NCI-H1048 (cell line): ENCODE measurements around the gene TSPAN7.

ENCODE experiments used
- DNase-seq: peaks from one replicate; lab custom pipeline; 2025; lab: John Stamatoyannopoulos, UW

TSPAN7 gene

GRCh38 chrX:38649221-38649620 is 87.9 kb downstream of the TSPAN7 start:
- no peak for DNase-seq

GRCh38 chrX:38649674-38650647 is 88.6 kb downstream of the TSPAN7 start:
- DNase-seq: no peak

GRCh38 chrX:38651625-38652601 is 90.6 kb downstream of the TSPAN7 start:
- DNase-seq: no peak

- no peak for DNase-seq
These were observed 91.6 kb downstream of the TSPAN7 start for GRCh38 chrX:38652934-38653442.

- DNase-seq: no peak
These were observed 93.0 kb downstream of the TSPAN7 start for GRCh38 chrX:38654302-38654701.

GRCh38 chrX:38656350-38656915 is 95.1 kb downstream of the TSPAN7 start:
- no peak for DNase-seq

- no peak for DNase-seq
These were observed 96.2 kb downstream of the TSPAN7 start for GRCh38 chrX:38657562-38657961.

- DNase-seq: no peak
These were observed 99.2 kb downstream of the TSPAN7 start for GRCh38 chrX:38660395-38661102.

GRCh38 chrX:38661103-38661441 is 99.7 kb downstream of the TSPAN7 start:
- no peak for DNase-seq

GRCh38 chrX:38661561-38661960 is 100.2 kb downstream of the TSPAN7 start:
- no peak for DNase-seq

GRCh38 chrX:38662640-38663039 is 101.3 kb downstream of the TSPAN7 start:
- no peak for DNase-seq

GRCh38 chrX:38664285-38664684 is 102.9 kb downstream of the TSPAN7 start:
- DNase-seq: no peak

- no peak for DNase-seq
These were observed 105.6 kb downstream of the TSPAN7 start for GRCh38 chrX:38666909-38667308.

- no peak for DNase-seq
These were observed 107.4 kb downstream of the TSPAN7 start for GRCh38 chrX:38668771-38669170.

- no peak for DNase-seq
These were observed 108.1 kb downstream of the TSPAN7 start for GRCh38 chrX:38669428-38669827.

GRCh38 chrX:38672646-38673045 is 111.3 kb downstream of the TSPAN7 start:
- DNase-seq: no peak

- DNase-seq: no peak
These were observed 114.5 kb downstream of the TSPAN7 start for GRCh38 chrX:38675856-38676255.

GRCh38 chrX:38678183-38678582 is 116.8 kb downstream of the TSPAN7 start:
- DNase-seq: no peak

GRCh38 chrX:38678821-38679220 is 117.5 kb downstream of the TSPAN7 start:
- no peak for DNase-seq

GRCh38 chrX:38679695-38680094 is 118.4 kb downstream of the TSPAN7 start:
- no peak for DNase-seq

- no peak for DNase-seq
These were observed 120.8 kb downstream of the TSPAN7 start for GRCh38 chrX:38682095-38682494.
